Gastrocnemius medialis (tissue), 4 donors: ENCODE data around the gene GABRG2. TPM values are rescaled to one million over a fixed set of nuclear protein-coding genes. Genes with fewer than 3 reads are reported as not detected.

ENCODE experiments used
- ATAC-seq, 2 donors: fragments of 150-250 bp; one replicate each; pipeline ENCODE4 v1.9.1; 2016
- DNase-seq, 2 donors: peaks; one replicate each; pipeline ENCODE4 v3.0.0-alpha.2; 2019
- H3K27ac ChIP-seq, 4 donors: fragments of 200-600 bp; sonication (generic); 1 replicate in 1 of 4; 2 replicates in 3 of 4; pipeline ENCODE4 v1.5.1; 2016 to 2018; ENCODE audit warnings: mild to moderate bottlenecking in 2 of 4, moderate library complexity in 1 of 4
- H3K27me3 ChIP-seq, 3 donors: fragments of 200-600 bp; sonication (generic) in 2 of 3; 1 replicate in 1 of 3; 2 replicates in 2 of 3; pipeline versions ENCODE4 v1.5.1 to v1.6.0; 2016 to 2019; ENCODE audit warnings: mild to moderate bottlenecking in 1 of 3, moderate library complexity in 1 of 3
- H3K36me3 ChIP-seq, 2 donors: fragments of 200-600 bp; sonication (generic) in 1 of 2; one replicate each; pipeline ENCODE4 v1.5.1; 2017 to 2018
- H3K4me1 ChIP-seq, 2 donors: fragments of 200-600 bp; sonication (generic) in 1 of 2; one replicate each; pipeline ENCODE4 v1.5.1; 2016 to 2017; ENCODE audit warnings: mild to moderate bottlenecking in 2 of 2
- H3K4me3 ChIP-seq, 4 donors: fragments of 200-600 bp; sonication (generic) in 3 of 4; 1 replicate in 1 of 4; 2 replicates in 3 of 4; pipeline ENCODE4 v1.5.1; 2016 to 2019; ENCODE audit warnings: mild to moderate bottlenecking in 2 of 4
- H3K9me3 ChIP-seq, 3 donors: fragments of 200-600 bp; sonication (generic) in 2 of 3; 1 replicate in 1 of 3; 2 replicates in 2 of 3; pipeline ENCODE4 v1.5.1; 2016 to 2019
- CTCF ChIP-seq, 5 experiments: fragments of 450-650 bp in 3 of 5; fragments of 200-600 bp in 2 of 5; sonication (generic) in 2 of 5; IDR thresholded peaks in 4 of 5; conservative IDR thresholded peaks in 1 of 5; 1 replicate in 4 of 5; 2 replicates in 1 of 5; pipeline ENCODE4 v1.5.1; 2016 to 2019; ENCODE audit warnings: antibody characterized with exemption in 5 of 5, mild to moderate bottlenecking in 3 of 5, moderate library complexity in 3 of 5
- POLR2A ChIP-seq, 2 donors: fragments of 450-650 bp; IDR thresholded peaks; one replicate each; pipeline ENCODE4 v1.6.1; 2017; ENCODE audit warnings: antibody characterized with exemption in 2 of 2, mild to moderate bottlenecking in 2 of 2, moderate library complexity in 2 of 2
- in situ Hi-C, 4 donors: fragments of 200-750 bp; cut with MboI; loops; one replicate each; pipeline versions ENCODE4 v1.15.0 to v1.8.0; 2017; ENCODE audit warnings: low sequenced_read_pairs in 4 of 4
- intact Hi-C: fragments of 100-400 bp; cut with DNase I; formaldehyde crosslinking; loops from one replicate; pipeline ENCODE4 v1.15.1; 2023; ENCODE audit warnings: low total_unique reads
- total RNA-seq, 4 donors: library from RNA; depleted of rRNA; stranded (reverse); fragments of >200 nt; gene quantifications; one replicate each; pipeline versions ENCODE4 v1.1.0 to v1.2.3, GENCODE V29; 2016

The GABRG2 gene
- total RNA-seq, result not detected

GRCh38 chr5:162067655-162068411 lies at the start of gene GABRG2:
Gene GABRG2 (plus strand): TSS chr5:162067773. CDS start chr5:162068000, 227 bp downstream.
- ATAC-seq (no peak), DNase-seq (no peak)
- no peaks in the 10 kb centered on the region for H3K9me3 ChIP-seq
- in situ Hi-C loops (no loop called here), intact Hi-C loops (no loop called here)
- peaks cover 0 to 4% (median 4%) of the 10 kb centered on the region in 3 donors for H3K27me3 ChIP-seq
- no peak within 1 kb of the TSS for H3K27ac ChIP-seq
- no peaks in the 10 kb centered on the region for H3K36me3 ChIP-seq
- H3K4me1 ChIP-seq, result no peaks in the 10 kb centered on the region
- TF ChIP-seq POLR2A (IDR thresholded peaks at IDR 0.05) (no peak), CTCF (IDR thresholded peaks at IDR 0.05 in 4 of 5, conservative IDR thresholded peaks at IDR 0.05 in 1 of 5) (no peak)
- no peak within 1 kb of the TSS for H3K4me3 ChIP-seq

GRCh38 chr5:162025312-162025711 lies 42.3 kb upstream of the GABRG2 start:
- ATAC-seq, result no peak
- in situ Hi-C loops, result no loop called here
- Histone ChIP-seq H3K4me1 (no peaks in the 10 kb centered on the region), H3K36me3 (no peaks in the 10 kb centered on the region), H3K4me3 (no peak overlapping the region), H3K27me3 (no peaks in the 10 kb centered on the region), H3K9me3 (no peaks in the 10 kb centered on the region), H3K27ac (no peak overlapping the region)
- intact Hi-C loops, result no loop called here
- TF ChIP-seq CTCF (IDR thresholded peaks at IDR 0.05 in 4 of 5, conservative IDR thresholded peaks at IDR 0.05 in 1 of 5), result no peak
- TF ChIP-seq POLR2A (IDR thresholded peaks at IDR 0.05), result no peak
- DNase-seq, result no peak

- ATAC-seq (no peak), DNase-seq (no peak)
- no peak overlapping the region for H3K27ac ChIP-seq
- intact Hi-C loops (no loop called here), in situ Hi-C loops (no loop called here)
- no peak for TF ChIP-seq POLR2A (IDR thresholded peaks at IDR 0.05)
- TF ChIP-seq CTCF (IDR thresholded peaks at IDR 0.05 in 4 of 5, conservative IDR thresholded peaks at IDR 0.05 in 1 of 5), result no peak
- no peak overlapping the region for H3K4me3 ChIP-seq
- H3K36me3 ChIP-seq, result no peaks in the 10 kb centered on the region
- H3K4me1 ChIP-seq, result no peaks in the 10 kb centered on the region
- no peaks in the 10 kb centered on the region for H3K27me3 ChIP-seq
- H3K9me3 ChIP-seq, result no peaks in the 10 kb centered on the region
These were observed 40.8 kb upstream of the GABRG2 start for GRCh38 chr5:162026803-162027202.

DNA sequence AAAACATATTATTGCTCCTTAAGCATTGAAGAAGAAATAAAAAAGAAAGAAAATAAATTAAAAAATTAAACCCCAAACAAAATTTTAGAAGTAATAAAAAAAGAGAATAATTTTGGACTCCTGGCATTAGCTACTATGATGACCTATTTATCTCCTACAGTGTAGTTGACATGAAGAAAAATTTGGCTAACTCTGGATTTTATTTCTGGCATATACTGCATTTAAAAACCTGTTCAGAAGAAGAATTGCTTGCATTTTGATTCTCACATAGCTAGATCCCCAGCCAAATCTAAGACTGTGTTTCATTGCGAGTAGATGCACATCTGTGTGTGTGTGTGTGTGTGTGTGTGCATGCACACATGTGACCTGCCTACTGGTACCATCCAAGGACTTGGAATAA lies 30.1 kb upstream of the GABRG2 start:
- in situ Hi-C loops, result no loop called here
- H3K9me3 ChIP-seq, result no peaks in the 10 kb centered on the region
- intact Hi-C loops, result no loop called here
- no peak overlapping the region for H3K27ac ChIP-seq
- TF ChIP-seq POLR2A (IDR thresholded peaks at IDR 0.05), result no peak
- TF ChIP-seq CTCF (IDR thresholded peaks at IDR 0.05 in 4 of 5, conservative IDR thresholded peaks at IDR 0.05 in 1 of 5), result no peak
- no peaks in the 10 kb centered on the region for H3K4me1 ChIP-seq
- ATAC-seq (no peak), DNase-seq (no peak)
- H3K27me3 ChIP-seq, result no peaks in the 10 kb centered on the region
- H3K4me3 ChIP-seq, result no peak overlapping the region
- no peaks in the 10 kb centered on the region for H3K36me3 ChIP-seq

DNA sequence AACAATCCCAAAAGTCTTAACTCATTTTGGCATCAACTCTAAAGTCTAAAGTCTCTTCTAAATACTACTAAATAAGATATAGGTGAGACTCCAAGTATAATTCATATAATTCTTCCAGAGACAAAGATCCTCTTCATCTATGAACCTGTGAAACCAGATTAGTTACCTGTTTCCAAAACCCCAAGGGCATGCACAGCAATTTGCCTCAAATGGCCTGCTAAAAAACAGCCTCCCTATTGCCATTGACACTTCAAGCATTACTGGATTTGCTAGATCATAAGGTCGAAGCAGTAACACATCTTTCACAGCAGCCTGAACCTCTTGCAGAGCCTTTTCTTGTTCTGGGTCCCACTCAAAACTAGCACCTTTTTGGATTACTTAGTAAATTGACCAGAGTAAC lies 20.3 kb upstream of the GABRG2 start:
- H3K9me3 ChIP-seq, result no peaks in the 10 kb centered on the region
- no peaks in the 10 kb centered on the region for H3K27me3 ChIP-seq
- intact Hi-C loops, result no loop called here
- ATAC-seq (no peak), DNase-seq (no peak)
- TF ChIP-seq CTCF (IDR thresholded peaks at IDR 0.05 in 4 of 5, conservative IDR thresholded peaks at IDR 0.05 in 1 of 5) (no peak), POLR2A (IDR thresholded peaks at IDR 0.05) (no peak)
- no peak overlapping the region for H3K27ac ChIP-seq
- no peaks in the 10 kb centered on the region for H3K4me1 ChIP-seq
- H3K4me3 ChIP-seq, result no peak overlapping the region
- H3K36me3 ChIP-seq, result no peaks in the 10 kb centered on the region
- in situ Hi-C loops, result no loop called here
